H1 (cell line): ENCODE measurements around the gene SSTR5. TPM values are rescaled to one million over a fixed set of nuclear protein-coding genes. Genes with fewer than 3 reads are reported as not detected.

Experiments
- CTCF ChIA-PET: fragments of 300-600 bp; sonication (Branson Sonifier 250); formaldehyde crosslinking; loops from one replicate; lab custom pipeline; 2021; ENCODE audit not compliant: partially characterized antibody; lab: Charles Lee
- POLR2A ChIA-PET: fragments of 300-600 bp; sonication (Branson Sonifier 250); formaldehyde crosslinking; loops from one replicate; lab custom pipeline; 2021; ENCODE audit warnings: inconsistent platforms; ENCODE audit not compliant: partially characterized antibody; lab: Charles Lee
- DNase-seq, 2 experiments: peaks; one replicate each; pipeline versions ENCODE4 v3.0.0 to v3.0.0-alpha.2; 2010 to 2022; ENCODE audit warnings: low spot score in 2 of 2, low read depth in 1 of 2, mixed read lengths in 1 of 2
- FAIRE-seq: peaks from 2 replicates; lab custom pipeline; 2011; peaks lifted over from hg19 to GRCh38; lab: Jason Lieb, UNC
- H2AFZ ChIP-seq: 2 replicates; pipeline ENCODE4 v1.8.1; 2012; ENCODE audit warnings: low read length, inconsistent platforms
- H2AK5ac ChIP-seq: 2 replicates; pipeline ENCODE4 v1.6.1; 2013; ENCODE audit warnings: low read depth, low read length
- H2BK120ac ChIP-seq: replicated peaks from 2 replicates; pipeline ENCODE3; 2013; ENCODE audit warnings: low read depth, low read length, inconsistent platforms
- H2BK12ac ChIP-seq: 2 replicates; pipeline ENCODE4 v1.6.1; 2013; ENCODE audit warnings: low read depth, low read length
- H2BK15ac ChIP-seq: 2 replicates; pipeline ENCODE4 v1.6.1; 2013; ENCODE audit warnings: low read length
- H2BK20ac ChIP-seq: 2 replicates; pipeline ENCODE4 v1.6.1; 2013; ENCODE audit warnings: low read length
- H2BK5ac ChIP-seq: 2 replicates; pipeline ENCODE4 v1.6.1; 2013; ENCODE audit warnings: low read depth, low read length
- H3K14ac ChIP-seq: 2 replicates; pipeline ENCODE4 v1.6.1; 2013; ENCODE audit warnings: inconsistent platforms; ENCODE audit not compliant: insufficient read length
- H3K18ac ChIP-seq: 2 replicates; pipeline ENCODE4 v1.6.1; 2013; ENCODE audit warnings: low read length; ENCODE audit errors: extremely low read depth
- H3K23ac ChIP-seq: 2 replicates; pipeline ENCODE4 v1.6.1; 2013; ENCODE audit warnings: inconsistent platforms; ENCODE audit not compliant: insufficient read length
- H3K23me2 ChIP-seq: 2 replicates; pipeline ENCODE4 v1.6.1; 2013; ENCODE audit warnings: low read depth, low read length
- H3K27ac ChIP-seq: 2 replicates; pipeline ENCODE4 v1.6.1; 2011; ENCODE audit warnings: low read depth, low read length, inconsistent platforms
- H3K27me3 ChIP-seq, 4 experiments: replicated peaks in 1 of 4; 1 replicate in 1 of 4; 2 replicates in 3 of 4; pipeline versions ENCODE4 v1.6.1 to v1.8.1; 2011 to 2013; ENCODE audit warnings: low read length in 3 of 4, mild to moderate bottlenecking in 3 of 4, inconsistent platforms in 2 of 4, mixed read lengths in 2 of 4, moderate library complexity in 1 of 4; ENCODE audit not compliant: control insufficient read depth in 3 of 4, insufficient read depth in 3 of 4; ENCODE audit errors: extremely low read depth in 1 of 4
- H3K36me3 ChIP-seq, 4 experiments: 2 replicates each; pipeline versions ENCODE4 v1.6.1 to v1.8.1; 2011 to 2013; ENCODE audit warnings: mild to moderate bottlenecking in 4 of 4, low read length in 3 of 4, moderate library complexity in 2 of 4, control low read depth in 1 of 4, inconsistent platforms in 1 of 4; ENCODE audit not compliant: insufficient read depth in 4 of 4, control insufficient read depth in 2 of 4
- H3K4ac ChIP-seq: replicated peaks from 2 replicates; pipeline ENCODE3; 2013; ENCODE audit warnings: low read length, low read depth, mixed read lengths, inconsistent platforms; ENCODE audit not compliant: insufficient read length
- H3K4me1 ChIP-seq, 4 experiments: replicated peaks in 1 of 4; 1 replicate in 1 of 4; 2 replicates in 3 of 4; pipeline versions ENCODE4 v1.6.1 to v1.8.1; 2011 to 2013; ENCODE audit warnings: low read length in 3 of 4, inconsistent platforms in 2 of 4, mixed read lengths in 1 of 4; ENCODE audit not compliant: insufficient read depth in 4 of 4, control insufficient read depth in 3 of 4
- H3K4me2 ChIP-seq, 2 experiments: 2 replicates each; pipeline versions ENCODE4 v1.6.1 to v1.8.1; 2011 to 2013; ENCODE audit warnings: low read depth in 2 of 2, low read length in 2 of 2, control low read depth in 1 of 2, inconsistent platforms in 1 of 2, mild to moderate bottlenecking in 1 of 2; ENCODE audit not compliant: insufficient read depth in 1 of 2
- H3K4me3 ChIP-seq, 4 experiments: fragments of 200-600, 300-600 bp in 1 of 4; sonication (generic), shearing (Covaris generic), sonication (Bioruptor Twin) in 1 of 4; 2 replicates each; pipeline versions ENCODE4 v1.5.1 to v1.8.1; 2011 to 2016; ENCODE audit warnings: low read length in 4 of 4, low read depth in 3 of 4, control low read depth in 2 of 4, inconsistent platforms in 2 of 4, mild to moderate bottlenecking in 2 of 4, mixed read lengths in 1 of 4, moderate library complexity in 1 of 4; ENCODE audit not compliant: insufficient read depth in 2 of 4; ENCODE audit errors: extremely low read depth in 1 of 4
- H3K56ac ChIP-seq: replicated peaks from 2 replicates; pipeline ENCODE3; 2013; ENCODE audit warnings: low read depth, mild to moderate bottlenecking, mixed read lengths, low read length, inconsistent platforms; ENCODE audit not compliant: insufficient read length
- H3K79me1 ChIP-seq: 2 replicates; pipeline ENCODE4 v1.6.1; 2013; ENCODE audit warnings: low read depth, low read length, control low read depth
- H3K79me2 ChIP-seq, 2 experiments: 2 replicates each; pipeline versions ENCODE4 v1.6.1 to v1.8.1; 2012 to 2013; ENCODE audit warnings: low read length in 2 of 2, mild to moderate bottlenecking in 2 of 2, inconsistent platforms in 1 of 2; ENCODE audit not compliant: insufficient read depth in 2 of 2, control insufficient read depth in 1 of 2
- H3K9ac ChIP-seq, 4 experiments: replicated peaks in 1 of 4; 1 replicate in 1 of 4; 2 replicates in 3 of 4; pipeline versions ENCODE4 v1.6.1 to v1.8.1; 2011 to 2013; ENCODE audit warnings: low read depth in 3 of 4, low read length in 3 of 4, control low read depth in 2 of 4, mild to moderate bottlenecking in 2 of 4, moderate library complexity in 2 of 4, inconsistent platforms in 1 of 4; ENCODE audit errors: extremely low read depth in 1 of 4
- H3K9me3 ChIP-seq, 2 experiments: 2 replicates each; pipeline versions ENCODE4 v1.6.1 to v1.8.1; 2012 to 2013; ENCODE audit warnings: mild to moderate bottlenecking in 2 of 2, moderate library complexity in 2 of 2, control low read depth in 1 of 2, inconsistent platforms in 1 of 2, low read depth in 1 of 2, low read length in 1 of 2, mixed read lengths in 1 of 2; ENCODE audit not compliant: insufficient read depth in 2 of 2
- H4K20me1 ChIP-seq, 2 experiments: replicated peaks in 1 of 2; 2 replicates each; pipeline versions ENCODE3 to v1.8.1; 2011 to 2013; ENCODE audit warnings: inconsistent platforms in 2 of 2, low read length in 2 of 2, mild to moderate bottlenecking in 1 of 2; ENCODE audit not compliant: insufficient read depth in 2 of 2, control insufficient read depth in 1 of 2
- H4K5ac ChIP-seq: 2 replicates; pipeline ENCODE4 v1.6.1; 2013; ENCODE audit warnings: low read length, low read depth, mixed read lengths, inconsistent platforms; ENCODE audit not compliant: insufficient read length
- H4K8ac ChIP-seq: 2 replicates; pipeline ENCODE4 v1.8.0; 2013; ENCODE audit warnings: mild to moderate bottlenecking, moderate library complexity, low read length, inconsistent platforms; ENCODE audit not compliant: insufficient read depth; ENCODE audit errors: extremely low read depth
- H4K91ac ChIP-seq: replicated peaks from 2 replicates; pipeline ENCODE3; 2013; ENCODE audit warnings: low read length, mixed read lengths, inconsistent platforms; ENCODE audit not compliant: insufficient read length
- CREB1 ChIP-seq: IDR thresholded peaks from 2 replicates; pipeline ENCODE4 v1.6.1; 2012; ENCODE audit warnings: inconsistent platforms
- EP300 ChIP-seq, 2 experiments: IDR thresholded peaks; 1 replicate in 1 of 2; 2 replicates in 1 of 2; pipeline ENCODE4 v1.6.1; 2011 to 2012; ENCODE audit warnings: low read depth in 2 of 2, low read length in 2 of 2, mild to moderate bottlenecking in 2 of 2, borderline replicate concordance in 1 of 2, inconsistent platforms in 1 of 2, moderate library complexity in 1 of 2
- HDAC2 ChIP-seq, 2 experiments: fragments of 300-600 bp in 1 of 2; sonication (generic) in 1 of 2; IDR thresholded peaks; 2 replicates each; pipeline ENCODE4 v1.6.1; 2011 to 2012; ENCODE audit warnings: low read depth in 2 of 2, low read length in 2 of 2, mild to moderate bottlenecking in 2 of 2, moderate library complexity in 2 of 2, borderline replicate concordance in 1 of 2, inconsistent platforms in 1 of 2
- PHF8 ChIP-seq: fragments of 200-600 bp; sonication (generic); conservative IDR thresholded peaks from 2 replicates; pipeline ENCODE4 v1.7.1; 2012; ENCODE audit warnings: low read depth, mild to moderate bottlenecking, inconsistent platforms, low read length, moderate library complexity
- POLR2A ChIP-seq, 2 experiments: IDR thresholded peaks; 1 replicate in 1 of 2; 2 replicates in 1 of 2; pipeline ENCODE4 v1.6.1; 2011; ENCODE audit warnings: low read depth in 2 of 2, low read length in 2 of 2, mild to moderate bottlenecking in 2 of 2; ENCODE audit errors: control extremely low read depth in 1 of 2
- POU5F1 ChIP-seq: IDR thresholded peaks from 2 replicates; pipeline ENCODE4 v1.6.1; 2011; ENCODE audit warnings: low read depth, mild to moderate bottlenecking, low read length, moderate library complexity
- RNF2 ChIP-seq: fragments of 200-900, 300-1000 bp; sonication (generic); IDR thresholded peaks from 2 replicates; pipeline ENCODE4 v1.7.1; 2016; ENCODE audit warnings: borderline replicate concordance, low read depth, mild to moderate bottlenecking, antibody characterized with exemption, low read length; ENCODE audit not compliant: poor library complexity, severe bottlenecking; ENCODE audit errors: missing control alignments
- SAP30 ChIP-seq: fragments of 300-600 bp; sonication (generic); IDR thresholded peaks from 2 replicates; pipeline ENCODE4 v1.7.1; 2012; ENCODE audit warnings: low read length, moderate library complexity, mild to moderate bottlenecking, inconsistent platforms; ENCODE audit not compliant: insufficient read depth, insufficient replicate concordance
- TAF7 ChIP-seq: optimal IDR thresholded peaks from 2 replicates; pipeline ENCODE3; 2011; ENCODE audit warnings: low read depth, mild to moderate bottlenecking, inconsistent platforms, low read length, moderate library complexity, borderline replicate concordance
- WGBS, 2 experiments: shearing (Covaris generic) in 1 of 2; methylation state at CpG; one replicate each; pipeline versions ENCODE4 v1.1.6 to v1.1.7; 2013 to 2015; ENCODE audit warnings: low lambda C conversion rate in 2 of 2, mixed read lengths in 2 of 2, inconsistent platforms in 1 of 2, low coverage in 1 of 2, missing lambda C conversion rate in 1 of 2; ENCODE audit not compliant: insufficient replicate concordance in 2 of 2, insufficient coverage in 1 of 2, insufficient read length in 1 of 2; ENCODE audit errors: extremely low coverage in 1 of 2, missing lambda C conversion rate in 1 of 2; 5-methylcytosine and 5-hydroxymethylcytosine counted together
- polyA plus RNA-seq, 7 experiments: library from polyadenylated mRNA; depleted of rRNA in 3 of 7; stranded (reverse) in 5 of 7; unstranded in 2 of 7; fragments of >200 nt in 5 of 7; fragments of 200-250 nt in 2 of 7; gene quantifications; 1 replicate in 5 of 7; 2 replicates in 1 of 7; 4 replicates in 1 of 7; pipeline versions ENCODE4 v1.2.1 to v1.2.3, GENCODE V29; 2011 to 2013; ENCODE audit warnings: missing spikeins in 2 of 7, mixed read lengths in 2 of 7
- total RNA-seq: library from RNA; stranded (reverse); fragmentation: NEBNext Ultra II Directional; extraction: Animal tissue kit (Norgen Biotek cat#: 25700); gene quantifications from 2 replicates; pipeline ENCODE4 v1.2.1, GENCODE V29; 2021

Gene SSTR5
- total and polyA plus RNA-seq, 2 of the 8 experiments (the other 6 are each of a cell fraction or from before 2014, with no cell fraction given): 0.56 to 0.60 TPM

- Histone ChIP-seq H3K18ac (no peak overlapping the region), H4K91ac (no peak overlapping the region), H3K23ac (no peak overlapping the region), H2BK20ac (no peak overlapping the region), H2BK12ac (no peak overlapping the region), H3K14ac (no peak overlapping the region), H3K56ac (no peak overlapping the region), H3K36me3 (no peaks in the 10 kb centered on the region), H3K23me2 (no peaks in the 10 kb centered on the region), H4K8ac (no peak overlapping the region), H4K20me1 (no peaks in the 10 kb centered on the region), H3K9me3 (0 out of 4 replicates have a peak, but pooled peaks cover 0 to 6% of the 10 kb centered on the region in 2 experiments), H4K5ac (no peak overlapping the region), H2BK15ac (0 out of 2 replicates have a peak overlapping the region, but pooled peaks have one; percentile 61), H2BK120ac (no peak overlapping the region), H3K4me2 (no peak overlapping the region), H3K27ac (no peak overlapping the region), H2BK5ac (no peak overlapping the region), H3K79me1 (no peaks in the 10 kb centered on the region), H3K4me1 (no peaks in the 10 kb centered on the region), H3K27me3 (no peaks in the 10 kb centered on the region), H2AK5ac (no peak overlapping the region), H3K79me2 (no peaks in the 10 kb centered on the region), H2AFZ (no peak overlapping the region), H3K4me3 (no peak overlapping the region), H3K4ac (no peak overlapping the region), H3K9ac (no peak overlapping the region)
- TF ChIP-seq HDAC2 (IDR thresholded peaks at IDR 0.05; ENCODE audit: borderline replicate concordance in 1 of 2, low read depth in 2 of 2, low read length in 2 of 2) (no peak), TAF7 (no peak), PHF8 (no peak), CREB1 (no peak), POLR2A (IDR thresholded peaks at IDR 0.05; ENCODE audit: control extremely low read depth in 1 of 2, low read depth in 2 of 2, low read length in 2 of 2) (no peak), POU5F1 (no peak), RNF2 (no peak), EP300 (IDR thresholded peaks at IDR 0.05; ENCODE audit: borderline replicate concordance in 1 of 2, low read depth in 2 of 2, low read length in 2 of 2) (no peak), SAP30 (no peak)
- ChIA-PET POLR2A (no interaction called here), CTCF (interaction anchor here (0.6 to 2.7 kb wide), 23 partner anchors 9 to 653 kb away, joined by 3 to 13 read pairs (median 3); partner anchors contain the start of genes CCDC78 and SOX8)
- FAIRE-seq (no peak), DNase-seq (no peak)
- 86% methylated on average over 10 of the region's 13 CpGs; no CpG with 5 or more reads in 1 of the 2 experiments for WGBS, 2 experiments
Measured at GRCh38 chr16:1055557-1055924, 17.0 kb upstream of the SSTR5 start.
